Astrocyte of the cerebellum (primary cell): ENCODE measurements around the gene POFUT2.

Experiments used
- DNase-seq: peaks from one replicate; pipeline ENCODE4 v3.0.0-alpha.2; 2011; ENCODE audit warnings: low read depth
- H3K4me3 ChIP-seq: 2 replicates; pipeline ENCODE4 v1.5.1; 2011; ENCODE audit warnings: mild to moderate bottlenecking, low read depth, low read length, moderate library complexity
- in situ Hi-C: cut with HindIII; loops from 2 replicates; pipeline ENCODE4 v1.10.0; 2017; ENCODE audit warnings: low sequenced_read_pairs
- TF ChIP-seq, protein P1 (sequence below): IDR thresholded peaks from 2 replicates; pipeline ENCODE4 v1.5.1; 2012; ENCODE audit warnings: low read length, low read depth, moderate library complexity, mild to moderate bottlenecking; ENCODE audit errors: missing control alignments

The POFUT2 gene

DNA sequence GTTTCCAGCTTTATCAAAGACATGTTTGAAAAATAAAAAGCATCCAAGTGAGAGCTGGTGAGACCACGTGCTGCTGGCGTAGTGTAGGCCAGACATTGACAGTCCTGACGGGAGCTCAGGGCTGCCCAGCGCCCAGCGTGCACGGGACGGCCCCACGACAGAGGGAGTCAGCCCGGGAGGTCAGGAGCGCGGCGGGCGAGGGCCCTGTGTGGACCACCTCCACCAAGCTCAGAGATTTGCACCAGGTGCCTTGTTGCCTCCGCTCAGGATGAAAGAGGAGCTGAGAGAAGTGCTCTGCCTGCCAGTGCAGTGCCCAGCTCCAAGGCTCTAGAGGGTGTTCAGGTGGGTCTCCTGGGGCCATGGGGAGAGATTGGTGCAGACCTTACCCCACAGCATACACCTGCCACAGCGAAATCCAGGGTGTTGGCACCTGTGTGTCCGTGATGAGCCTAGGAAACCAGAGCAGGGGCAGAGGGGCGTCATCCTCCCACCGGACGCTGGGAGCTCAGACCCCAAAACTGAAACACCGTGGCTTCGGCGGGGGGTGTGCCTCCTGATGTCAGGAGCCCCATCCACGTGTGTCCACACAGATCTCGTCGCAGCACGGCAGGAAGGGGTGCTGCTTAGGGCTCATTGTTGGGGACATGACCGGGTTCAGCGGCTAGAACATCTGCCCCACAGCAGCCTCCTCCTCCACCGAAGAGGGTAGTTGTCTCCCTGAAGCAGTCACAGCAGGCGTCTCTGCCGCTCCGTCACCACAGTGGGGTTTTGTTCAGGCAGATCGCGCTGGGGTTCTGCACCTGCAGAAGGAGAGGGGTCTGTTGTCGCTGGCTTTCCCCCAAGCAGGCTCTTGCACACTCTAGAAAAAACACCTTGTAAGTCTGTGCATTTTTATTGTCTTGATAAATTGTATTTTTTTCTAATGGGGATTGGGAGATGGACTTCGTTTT, 64.2 kb downstream of the POFUT2 start:
- TF ChIP-seq, protein P1, sequence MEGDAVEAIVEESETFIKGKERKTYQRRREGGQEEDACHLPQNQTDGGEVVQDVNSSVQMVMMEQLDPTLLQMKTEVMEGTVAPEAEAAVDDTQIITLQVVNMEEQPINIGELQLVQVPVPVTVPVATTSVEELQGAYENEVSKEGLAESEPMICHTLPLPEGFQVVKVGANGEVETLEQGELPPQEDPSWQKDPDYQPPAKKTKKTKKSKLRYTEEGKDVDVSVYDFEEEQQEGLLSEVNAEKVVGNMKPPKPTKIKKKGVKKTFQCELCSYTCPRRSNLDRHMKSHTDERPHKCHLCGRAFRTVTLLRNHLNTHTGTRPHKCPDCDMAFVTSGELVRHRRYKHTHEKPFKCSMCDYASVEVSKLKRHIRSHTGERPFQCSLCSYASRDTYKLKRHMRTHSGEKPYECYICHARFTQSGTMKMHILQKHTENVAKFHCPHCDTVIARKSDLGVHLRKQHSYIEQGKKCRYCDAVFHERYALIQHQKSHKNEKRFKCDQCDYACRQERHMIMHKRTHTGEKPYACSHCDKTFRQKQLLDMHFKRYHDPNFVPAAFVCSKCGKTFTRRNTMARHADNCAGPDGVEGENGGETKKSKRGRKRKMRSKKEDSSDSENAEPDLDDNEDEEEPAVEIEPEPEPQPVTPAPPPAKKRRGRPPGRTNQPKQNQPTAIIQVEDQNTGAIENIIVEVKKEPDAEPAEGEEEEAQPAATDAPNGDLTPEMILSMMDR: no peak

DNA sequence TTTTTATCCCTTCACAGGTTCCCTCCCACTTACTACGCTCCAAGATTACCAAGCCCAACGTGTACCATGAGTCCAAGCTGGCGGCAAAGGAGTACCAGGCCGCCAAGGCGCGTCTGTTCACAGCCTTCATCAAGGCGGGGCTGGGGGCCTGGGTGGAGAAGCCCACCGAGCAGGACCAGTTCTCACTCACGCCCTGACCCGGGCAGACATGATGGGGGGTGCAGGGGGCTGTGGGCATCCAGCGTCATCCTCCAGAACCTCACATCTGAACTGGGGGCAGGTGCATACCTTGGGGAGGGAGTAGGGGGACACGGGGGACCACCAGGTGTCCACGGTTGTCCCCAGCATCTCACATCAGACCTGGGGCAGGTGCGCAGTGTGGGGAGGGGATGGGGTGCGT, 65.7 kb downstream of the POFUT2 start:
- TF ChIP-seq, protein P1: no peak
- in situ Hi-C loops: no loop called here
- H3K4me3 ChIP-seq: no peak overlapping the region
- no peak for DNase-seq

More for the DNA sequence above, 64.2 kb downstream of the POFUT2 start:
- no peak overlapping the region for H3K4me3 ChIP-seq
- in situ Hi-C loops: no loop called here
- no peak for DNase-seq

DNA sequence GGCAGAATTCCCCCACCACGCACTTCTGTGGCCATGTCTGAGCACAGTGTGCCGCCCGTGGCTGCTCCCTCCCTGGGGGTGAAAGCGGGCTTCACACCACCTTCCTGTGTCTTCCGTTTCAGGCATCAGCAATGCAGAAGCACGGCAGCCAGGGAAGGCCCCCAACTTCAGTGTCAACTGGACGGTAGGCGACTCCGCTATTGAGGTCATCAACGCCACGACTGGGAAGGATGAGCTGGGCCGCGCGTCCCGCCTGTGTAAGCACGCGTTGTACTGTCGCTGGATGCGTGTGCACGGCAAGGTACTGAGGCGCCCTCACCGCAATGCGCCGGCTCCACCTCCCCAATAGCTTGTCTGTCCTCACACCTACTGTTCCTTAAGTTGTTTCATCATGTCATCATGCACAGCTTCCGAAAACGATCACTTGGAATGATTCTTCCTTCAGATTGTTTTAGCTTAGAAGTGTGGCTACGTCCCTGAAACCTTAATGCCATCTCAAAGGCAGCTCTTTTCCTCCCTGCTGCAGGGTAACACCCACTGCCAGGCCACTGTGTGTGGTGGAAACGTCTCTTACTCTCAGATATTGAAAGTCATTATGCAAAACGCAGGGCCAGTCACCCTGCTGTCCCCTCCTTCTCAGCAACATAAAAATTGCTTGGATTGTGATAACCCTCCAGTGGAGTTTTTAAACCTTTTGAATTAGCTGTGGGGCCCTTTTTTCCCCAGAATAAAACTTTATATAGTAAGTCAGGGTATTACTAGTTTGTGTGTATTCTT, 66.8 kb downstream of the POFUT2 start:
- no peak for DNase-seq
- in situ Hi-C loops: no loop called here
- H3K4me3 ChIP-seq: no peak overlapping the region
- TF ChIP-seq, protein P1: no peak

DNA sequence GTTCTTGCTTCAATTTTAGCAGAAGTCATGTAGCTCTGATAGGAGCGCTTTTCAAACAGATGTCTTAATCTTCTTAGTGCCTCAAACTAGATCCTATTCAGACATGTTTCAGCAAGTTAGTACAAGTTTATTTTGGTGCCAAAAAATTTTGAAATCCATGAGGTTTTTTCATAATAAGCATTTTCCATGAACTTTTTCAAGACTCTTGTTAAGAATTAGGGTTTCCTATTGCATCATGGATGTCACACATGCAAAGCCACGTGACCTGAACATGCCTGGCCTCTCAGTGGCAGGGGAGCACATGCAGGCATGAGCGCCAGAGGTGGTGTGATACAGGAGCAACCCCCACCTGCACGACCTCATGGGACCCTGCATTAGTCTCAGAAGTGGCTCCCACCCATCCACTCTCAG, 67.6 kb downstream of the POFUT2 start:
- in situ Hi-C loops: no loop called here
- no peak overlapping the region for H3K4me3 ChIP-seq
- TF ChIP-seq, protein P1: no peak
- no peak for DNase-seq

DNA sequence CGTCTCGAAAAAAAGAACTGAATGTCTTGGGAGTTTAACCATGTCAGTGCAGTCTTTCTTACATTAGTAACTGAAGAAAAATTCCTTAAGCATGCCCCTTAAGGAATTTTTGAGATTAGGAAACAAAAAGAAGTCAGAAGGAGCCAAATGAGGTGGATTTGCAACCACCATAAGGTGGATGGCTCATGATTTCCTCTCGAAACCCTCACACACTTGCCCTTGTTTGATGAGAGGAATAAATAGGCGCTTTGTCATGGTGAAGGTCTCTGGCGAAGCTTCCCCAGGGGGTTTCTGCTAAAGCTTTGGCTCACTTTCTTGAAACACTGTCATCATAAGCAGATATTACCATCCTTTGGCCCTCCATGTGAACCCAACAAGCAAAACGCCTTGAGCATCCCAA, 68.2 kb downstream of the POFUT2 start:
- TF ChIP-seq, protein P1: no peak
- H3K4me3 ChIP-seq: no peak overlapping the region
- DNase-seq: no peak
- in situ Hi-C loops: no loop called here

DNA sequence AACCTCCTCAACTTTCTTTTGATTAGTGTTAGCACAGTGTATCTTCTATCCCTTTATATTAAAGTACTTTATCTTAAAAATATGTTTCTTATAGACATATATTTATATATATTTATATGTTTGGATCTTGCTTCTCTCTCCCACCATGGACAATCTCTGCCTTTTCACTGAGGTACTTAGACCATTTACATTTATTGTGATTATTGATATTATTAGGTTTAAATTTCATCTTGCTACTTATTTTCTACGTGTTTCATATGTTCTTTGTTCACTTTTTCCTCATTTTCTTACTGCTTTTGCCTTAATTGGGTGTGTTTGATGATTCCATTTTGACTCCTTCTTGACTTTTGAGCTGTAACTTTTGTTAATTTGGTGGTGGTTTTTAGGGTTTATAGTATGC, 70.7 kb downstream of the POFUT2 start:
- TF ChIP-seq, protein P1: no peak
- DNase-seq: no peak
- in situ Hi-C loops: no loop called here
- no peak overlapping the region for H3K4me3 ChIP-seq
